Left colon (tissue), 2 donors: Measurements from ENCODE around the gene TMEM150C. TPM values are rescaled to one million over a fixed set of nuclear protein-coding genes. Genes with fewer than 3 reads are reported as not detected.
"Not testable (repeated sequence)": the region's sequence is repeated elsewhere in the genome, so short reads cannot be mapped to it uniquely, and the experiment has no call there.

ENCODE experiments used
- ATAC-seq: fragments of 200-7000 bp; cut with Tn5 transposase; one replicate; pipeline ENCODE4 v1.9.1; 2020; ENCODE audit warnings: mild to moderate bottlenecking, moderate library complexity
- DNase-seq, 2 donors: peaks; one replicate each; pipeline ENCODE4 v3.0.0-alpha.2; 2020
- intact Hi-C, 2 donors: fragments of 100-400 bp; cut with DNase I in 1 of 2; cut with micrococcal nuclease in 1 of 2; formaldehyde crosslinking; loops; one replicate each; pipeline versions ENCODE4 v1.11.2 to v1.14.0; 2022; cut with DNase I, micrococcal nuclease
- total RNA-seq, 2 donors: library from RNA; stranded (reverse); fragmentation: NEBNext Ultra II Directional; extraction: Animal tissue kit (Norgen Biotek cat#: 25700); gene quantifications; one replicate each; pipeline ENCODE4 v1.2.1, GENCODE V29; 2021
- donor health status: DM: no; HTN: no; CAD: no.
- donor health status: DM: yes; HTN: yes; CAD: no.

TMEM150C gene
- total RNA-seq, 2 donors from 2014 or later, result 1.8 to 3.7 TPM

- ATAC-seq, result no peak
- no peak for DNase-seq
- intact Hi-C loops, result no loop called here
Measured at GRCh38 chr4:82578935-82579334, 17.1 kb upstream of the TMEM150C start.

DNA sequence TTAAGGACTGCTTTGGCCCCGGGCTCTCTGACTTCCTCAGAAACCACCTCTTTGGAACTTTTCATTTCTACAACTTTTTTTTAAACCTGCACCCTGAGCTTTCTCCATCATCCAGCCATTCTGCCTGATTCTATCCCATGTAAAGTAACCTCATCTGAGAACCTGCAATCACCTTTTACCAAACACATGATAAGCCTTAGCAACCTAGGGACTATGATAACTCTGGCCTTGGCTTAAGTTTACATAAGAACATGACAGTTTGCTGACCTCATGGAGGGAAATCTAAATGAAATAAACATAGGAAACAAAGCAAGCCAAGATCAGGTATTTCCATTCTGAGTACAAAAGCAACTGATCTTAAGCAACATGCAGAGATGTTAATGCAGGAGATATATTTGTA, 15.7 kb upstream of the TMEM150C start:
- no peak for ATAC-seq
- intact Hi-C loops, result no loop called here

GRCh38 chr4:82569727-82570126, 7.9 kb upstream of the TMEM150C start:
- intact Hi-C loops, result no loop called here
- ATAC-seq (no peak), DNase-seq (no peak)

More for the DNA sequence above, 15.7 kb upstream of the TMEM150C start:
- DNase-seq, result no peak

DNA sequence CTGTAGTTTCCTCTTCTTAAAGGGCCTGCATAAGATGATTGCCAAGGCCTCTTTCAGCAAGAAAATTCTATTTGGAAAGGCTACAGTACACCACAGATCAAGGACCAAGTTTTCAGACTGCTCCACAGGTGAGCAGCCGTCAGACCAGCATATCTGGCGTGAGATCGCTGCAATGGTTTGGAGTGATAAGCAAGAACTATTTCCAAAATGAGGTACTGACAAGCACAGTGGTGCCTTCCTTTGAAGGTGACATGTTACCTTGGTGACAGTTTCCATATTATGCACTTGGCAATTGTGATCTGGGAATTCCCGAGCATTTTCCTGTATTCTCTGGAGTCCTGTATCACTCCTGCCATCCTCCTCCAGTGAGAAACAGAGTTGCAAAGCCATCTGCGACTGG, 7.3 kb upstream of the TMEM150C start:
- DNase-seq, result no peak
- intact Hi-C loops, result no loop called here
- ATAC-seq, result no peak

- intact Hi-C loops, result no loop called here
- ATAC-seq, result no peak
- no peak for DNase-seq
Measured at GRCh38 chr4:82567444-82567843, 5.7 kb upstream of the TMEM150C start.

- intact Hi-C loops, result no loop called here
- no peak for ATAC-seq
- no peak for DNase-seq
Measured at GRCh38 chr4:82562564-82562854, 721 bp upstream of the TMEM150C start.

DNA sequence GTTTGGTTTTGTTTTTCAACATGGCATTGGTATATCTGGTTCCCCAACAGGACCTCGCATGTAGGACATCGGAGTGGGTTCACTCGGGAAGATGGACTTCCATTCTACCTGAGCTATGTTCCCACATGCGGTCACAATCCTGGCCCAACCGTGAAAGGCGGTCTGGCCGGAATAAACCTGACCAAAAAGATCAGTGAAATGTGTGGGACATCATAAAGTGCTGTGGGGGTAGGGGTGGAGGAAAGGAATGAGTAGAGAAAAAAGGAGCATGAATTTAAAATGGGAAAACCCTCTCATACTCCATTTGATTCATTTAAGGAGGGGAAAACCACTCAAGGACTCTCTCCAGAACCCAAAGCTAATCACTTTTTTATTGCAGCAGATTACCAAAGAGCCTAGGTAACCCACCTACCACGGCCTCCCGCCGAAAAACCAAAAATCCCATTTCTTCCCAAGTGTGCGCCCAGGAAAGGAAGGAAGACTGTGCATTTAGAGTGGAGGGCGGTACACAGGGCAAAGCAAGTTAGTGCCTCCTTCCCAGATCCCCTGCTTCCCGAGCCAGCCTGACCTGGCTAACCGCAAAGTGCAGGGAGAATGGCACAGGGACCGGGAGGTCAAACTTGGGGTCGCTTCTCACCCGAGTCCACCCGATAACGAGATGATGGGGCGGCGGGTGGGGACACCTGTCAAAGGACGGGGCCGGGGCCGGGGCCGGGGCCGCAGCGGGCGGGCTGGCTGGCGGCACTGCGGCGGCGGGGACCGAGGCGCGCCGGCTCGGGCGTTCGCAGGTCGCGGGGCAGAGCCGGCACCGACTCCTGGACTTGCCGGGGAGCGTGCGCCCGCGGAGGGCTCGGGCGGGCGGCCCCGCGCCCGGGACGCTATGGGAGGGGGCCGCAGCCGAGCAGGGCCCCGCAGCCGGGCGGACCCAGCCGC, 669 bp downstream of the TMEM150C start:
- intact Hi-C loops, result no loop called here
- DNase-seq, result peak in 1 of 2 donors; percentile 18
- peak; percentile 41 for ATAC-seq

DNA sequence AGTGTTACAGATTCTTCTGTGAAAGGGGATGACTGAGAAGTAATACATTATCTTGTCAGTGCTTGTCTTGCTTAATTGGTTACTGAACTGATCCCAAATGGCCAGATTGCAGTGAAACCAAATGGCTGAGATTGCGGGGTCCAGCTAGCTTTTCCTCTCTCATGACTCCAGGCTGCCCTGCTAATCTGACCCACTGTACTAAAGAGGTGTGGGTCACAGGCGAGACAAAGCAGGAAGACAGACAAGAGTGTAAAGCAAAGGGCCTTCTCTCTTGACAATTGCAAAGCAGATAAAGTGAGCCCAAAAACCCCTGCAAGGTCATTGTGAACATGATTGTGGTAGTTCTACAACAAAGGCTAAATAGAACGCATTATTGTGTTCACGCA, 2.1 kb downstream of the TMEM150C start:
- ATAC-seq, result no peak
- no peak for DNase-seq
- intact Hi-C loops, result no loop called here

- ATAC-seq, result peak; percentile 62
- intact Hi-C loops, result not testable (repeated sequence)
- DNase-seq, result peak; percentile 11 to 30
Measured at GRCh38 chr4:82559090-82559734, 2.6 kb downstream of the TMEM150C start.

GRCh38 chr4:82555276-82555675, 6.5 kb downstream of the TMEM150C start:
- ATAC-seq, result no peak
- DNase-seq, result no peak
- intact Hi-C loops, result no loop called here

GRCh38 chr4:82553020-82553419, 8.8 kb downstream of the TMEM150C start:
- intact Hi-C loops, result no loop called here
- DNase-seq, result no peak
- no peak for ATAC-seq

DNA sequence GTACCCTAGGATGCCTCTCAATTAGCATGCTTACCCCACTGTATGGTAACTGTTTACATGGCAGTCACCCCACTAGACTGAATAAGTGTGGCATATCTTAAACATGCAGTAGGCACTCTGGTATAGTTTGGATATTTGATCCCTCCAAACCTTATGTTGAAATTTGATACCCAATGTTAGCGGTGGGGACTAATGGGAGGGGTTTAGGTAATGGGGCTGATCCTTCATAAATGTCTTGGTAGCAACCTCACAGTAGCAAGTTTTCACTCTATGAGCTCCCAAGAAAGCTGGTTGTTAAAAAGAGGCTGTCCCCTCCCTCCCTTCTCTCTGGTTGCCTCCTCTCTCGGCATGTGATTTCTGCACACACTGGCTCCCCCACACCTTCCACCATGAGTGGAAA, 10.1 kb downstream of the TMEM150C start:
- ATAC-seq, result no peak
- no peak for DNase-seq

DNA sequence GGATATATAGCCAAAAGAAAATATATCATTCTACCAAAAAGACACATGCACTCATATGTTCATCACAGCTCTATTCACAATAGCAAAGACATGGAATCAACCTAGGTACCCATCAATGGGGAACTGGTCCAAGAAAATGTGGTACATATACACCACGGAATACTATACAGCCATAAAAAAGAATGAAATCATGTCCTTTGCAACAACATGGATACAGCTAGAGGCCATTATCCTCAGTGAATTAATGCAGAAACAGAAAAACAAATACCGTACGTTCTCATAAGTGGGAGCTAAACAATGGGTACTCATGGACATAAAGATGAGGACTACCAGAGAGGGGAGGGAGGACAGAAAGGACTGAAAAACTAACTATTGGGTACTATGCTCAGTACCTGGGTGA, 13.9 kb downstream of the TMEM150C start:
- ATAC-seq, DNase-seq, intact Hi-C loops: not testable (repeated sequence)

More for the DNA sequence above, 10.1 kb downstream of the TMEM150C start:
- intact Hi-C loops, result no loop called here

GRCh38 chr4:82543131-82543530, 18.7 kb downstream of the TMEM150C start:
- no peak for DNase-seq
- ATAC-seq, result no peak
- intact Hi-C loops, result no loop called here

DNA sequence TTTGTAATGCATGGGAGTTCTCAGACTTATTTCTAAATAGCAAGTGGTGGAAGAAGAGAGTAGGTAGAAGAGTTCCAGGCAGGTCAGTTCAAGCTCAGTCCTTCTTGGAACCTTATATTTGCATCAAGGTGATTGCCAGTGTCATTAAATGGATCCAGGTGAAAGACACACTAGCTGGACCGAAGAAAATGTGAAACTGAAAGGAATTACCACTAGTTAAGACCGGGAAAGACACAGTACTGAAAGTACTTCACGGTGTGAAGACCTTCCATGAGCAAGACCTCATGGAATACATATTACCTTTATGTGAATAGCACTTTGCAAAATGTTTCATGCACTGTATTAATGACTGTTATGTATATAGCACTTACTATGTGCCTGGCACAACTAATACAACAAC, 19.1 kb downstream of the TMEM150C start:
- intact Hi-C loops, result no loop called here
- ATAC-seq (no peak), DNase-seq (no peak)

DNA sequence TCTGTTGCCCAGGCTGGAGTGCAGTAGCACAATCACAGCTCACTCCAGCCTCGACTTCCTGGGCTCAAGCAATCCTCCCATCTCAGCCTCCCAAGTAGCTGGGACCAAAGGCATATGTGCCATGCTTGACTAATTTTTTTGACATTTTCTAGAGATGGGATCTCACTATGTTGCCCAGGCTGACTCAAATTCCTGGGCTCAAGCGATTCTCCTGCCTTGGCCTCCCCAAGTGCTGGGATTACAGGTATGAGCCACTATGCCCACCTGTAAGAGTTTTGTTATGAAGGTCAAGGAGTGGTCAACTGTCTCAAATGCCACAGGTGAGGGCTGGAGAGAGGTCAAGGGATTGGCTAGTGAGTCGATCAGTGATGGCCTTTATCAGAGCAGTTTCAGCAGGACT, 32.5 kb downstream of the TMEM150C start:
- ATAC-seq (no peak), DNase-seq (no peak)
- intact Hi-C loops, result no loop called here

- DNase-seq, result no peak
- no peak for ATAC-seq
- intact Hi-C loops, result no loop called here
Measured at GRCh38 chr4:82528868-82529267, 32.9 kb downstream of the TMEM150C start.

DNA sequence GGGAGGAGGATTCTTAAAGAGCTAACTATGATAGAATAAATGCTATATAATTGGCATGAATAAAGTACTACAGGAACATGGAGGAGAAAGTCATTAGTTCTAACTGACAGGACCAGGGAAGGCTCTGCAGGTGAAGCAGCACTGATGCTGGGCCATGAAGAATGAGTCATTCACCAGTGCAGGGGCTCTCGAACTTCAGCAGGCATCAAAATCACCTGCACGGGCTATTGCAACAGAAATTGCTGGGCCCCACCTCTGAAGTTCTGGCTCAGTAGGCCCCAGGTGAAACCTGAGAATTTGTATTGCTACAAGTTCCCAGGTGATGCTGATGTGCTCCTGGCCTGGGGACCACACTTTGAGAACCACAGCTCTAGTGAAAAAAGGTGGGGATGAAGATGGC, 33.7 kb downstream of the TMEM150C start:
- DNase-seq (no peak), ATAC-seq (no peak)
- intact Hi-C loops, result no loop called here

DNA sequence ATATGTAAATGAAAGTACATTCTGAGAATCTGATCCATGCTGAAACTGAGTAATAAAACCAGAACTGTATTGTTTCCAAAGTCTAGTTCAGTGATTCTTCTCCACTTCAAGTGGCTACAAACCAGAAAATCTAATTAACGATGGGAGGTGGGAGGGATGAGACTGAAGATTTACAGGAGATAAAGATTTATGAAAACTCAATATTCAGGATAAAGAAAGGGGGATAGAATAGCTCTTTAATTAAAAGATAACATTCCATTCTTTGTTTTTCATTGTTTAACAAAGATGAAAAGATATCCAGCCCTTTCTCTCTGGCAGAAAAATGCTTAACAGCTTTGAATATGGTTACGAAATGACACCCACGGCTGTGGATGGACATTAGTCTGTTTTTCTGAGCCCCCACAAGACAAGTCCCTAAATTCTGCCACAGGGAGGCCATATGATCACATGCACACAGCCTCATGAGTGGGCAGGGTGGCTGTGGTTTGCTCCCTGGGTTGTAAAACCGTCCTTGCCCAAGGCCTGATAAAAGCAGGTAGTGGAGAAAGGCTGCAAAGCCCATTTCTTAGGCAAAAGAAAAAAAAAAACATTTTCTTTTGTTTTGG, 36.4 kb downstream of the TMEM150C start:
- ATAC-seq, result no peak
- DNase-seq, result no peak
- intact Hi-C loops, result no loop called here

DNA sequence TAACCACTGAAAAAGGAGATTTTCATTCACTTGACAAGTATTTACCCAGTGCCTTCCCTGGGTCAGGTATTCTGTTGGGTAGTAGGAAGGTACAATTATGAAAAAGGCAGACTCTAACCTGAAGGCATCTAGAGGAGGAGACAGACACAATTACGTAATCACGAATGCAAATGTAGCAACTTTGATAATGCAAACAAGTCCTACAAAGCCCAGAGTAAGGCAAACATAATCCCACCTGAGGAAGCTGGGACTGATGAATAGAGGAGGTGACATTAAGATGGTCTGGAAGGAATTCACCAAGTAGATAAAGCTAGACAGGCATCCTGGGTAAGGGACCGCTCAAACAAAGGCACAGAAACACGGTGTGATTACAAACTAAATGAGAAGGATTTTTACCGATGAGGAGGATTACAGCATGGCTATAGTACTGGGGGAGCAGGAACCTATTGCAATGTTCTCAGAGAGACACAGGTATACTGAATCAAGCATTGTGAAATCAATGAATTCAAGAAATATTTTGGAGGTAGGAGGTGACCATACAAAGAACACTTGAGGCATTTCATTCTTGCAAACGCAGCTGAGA, 37.1 kb downstream of the TMEM150C start:
- intact Hi-C loops, result no loop called here
- ATAC-seq (no peak), DNase-seq (no peak)
